GM10248 (cell line): Measurements from ENCODE around the gene UGT1A9.

Experiments used
- CTCF ChIA-PET: fragments of 300-600 bp; sonication (Branson Sonifier 250); formaldehyde crosslinking; extraction: SDS; loops from one replicate; lab custom pipeline; 2021; ENCODE audit warnings: antibody characterized with exemption; lab: Yijun Ruan, JAX
- POLR2A ChIA-PET: fragments of 350-650 bp; sonication (Branson Sonifier 250); formaldehyde crosslinking; extraction: SDS; loops from one replicate; lab custom pipeline; 2020; ENCODE audit warnings: antibody characterized with exemption; lab: Yijun Ruan, JAX
- DNase-seq: peaks from one replicate; pipeline ENCODE4 v3.0.0; 2012; ENCODE audit errors: extremely low spot score
- CTCF ChIP-seq: IDR thresholded peaks from 2 replicates; pipeline ENCODE4 v1.5.1; 2012; ENCODE audit warnings: mild to moderate bottlenecking, low read depth; ENCODE audit errors: extremely low read depth, missing control alignments, control extremely low read depth

The UGT1A9 gene

GRCh38 chr2:233756429-233757081 is 84.9 kb downstream of the UGT1A9 start:
- ChIA-PET CTCF (no interaction called here), POLR2A (no interaction called here)
- no peak for DNase-seq
- TF ChIP-seq CTCF, result no peak

GRCh38 chr2:233758141-233758540 is 86.4 kb downstream of the UGT1A9 start:
- no peak for TF ChIP-seq CTCF
- CTCF ChIA-PET, result no interaction called here
- no peak for DNase-seq
- POLR2A ChIA-PET, result no interaction called here

GRCh38 chr2:233758849-233759248 is 87.2 kb downstream of the UGT1A9 start:
- ChIA-PET POLR2A (no interaction called here), CTCF (no interaction called here)
- TF ChIP-seq CTCF, result no peak

GRCh38 chr2:233760043-233760442 is 88.3 kb downstream of the UGT1A9 start, which contains the start of gene UGT1A1:
UGT1A1 (plus strand) TSS chr2:233760270; CDS start chr2:233760288, 18 bp downstream.
- POLR2A ChIA-PET, result no interaction called here
- no peak for DNase-seq
- CTCF ChIA-PET, result interaction anchor here (1.0 kb wide), 1 partner anchor 24 kb away, joined by 3 read pairs; no protein-coding TSS in a partner anchor
- TF ChIP-seq CTCF, result no peak

More at GRCh38 chr2:233758849-233759248, 87.2 kb downstream of the UGT1A9 start:
- no peak for DNase-seq

- DNase-seq, result no peak
- TF ChIP-seq CTCF, result no peak
- CTCF ChIA-PET, result interaction anchor here (0.7 kb wide), 1 partner anchor 25 kb away, joined by 3 read pairs; no protein-coding TSS in a partner anchor
- POLR2A ChIA-PET, result no interaction called here
These were observed 89.5 kb downstream of the UGT1A9 start for GRCh38 chr2:233761040-233761769.

GRCh38 chr2:233764264-233764663 is 92.6 kb downstream of the UGT1A9 start:
- ChIA-PET POLR2A (no interaction called here), CTCF (no interaction called here)
- no peak for TF ChIP-seq CTCF
- no peak for DNase-seq
